ENCODE data around the gene PHF13.

The PHF13 gene

GRCh38 chr1:6602669-6603237, 10.8 kb upstream of the PHF13 start, which contains the start of gene KLHL21:
KLHL21 (minus strand) TSS chr1:6602869; CDS start chr1:6602817, 52 bp downstream.
- DNase-seq = peak; percentile 91

DNA sequence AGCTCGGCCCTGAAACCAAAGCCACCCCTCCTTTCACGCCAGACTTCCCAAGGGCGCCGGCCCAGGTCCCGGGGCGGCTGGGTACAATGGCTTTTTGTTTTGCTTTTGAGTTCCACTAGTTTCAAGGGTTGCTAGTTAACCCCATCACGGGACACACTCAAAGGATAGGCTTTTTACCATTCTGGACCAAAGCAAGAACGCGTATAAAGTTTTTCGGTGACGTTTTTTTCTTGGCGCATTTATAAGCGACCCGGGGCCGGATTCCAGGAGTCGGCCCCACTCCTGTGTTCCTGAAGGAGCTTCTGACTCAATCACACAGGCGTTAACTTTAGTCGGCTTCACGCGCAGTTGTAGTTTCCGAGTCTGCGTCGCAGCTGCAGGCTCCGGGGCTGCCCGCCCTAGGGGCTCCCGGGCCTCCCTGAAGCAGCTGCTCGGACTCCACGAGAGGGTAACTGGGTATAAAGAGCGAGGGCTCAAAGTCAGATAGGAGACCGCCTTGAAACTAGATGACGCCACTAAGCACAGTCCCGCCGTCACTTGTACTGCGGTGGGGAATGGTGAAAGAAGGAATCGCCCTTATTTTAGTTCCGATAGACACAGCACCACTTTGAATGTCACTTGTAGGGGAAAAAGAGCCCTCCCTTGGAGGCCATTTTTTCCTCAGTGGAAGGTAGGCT, 10.2 kb upstream of the PHF13 start:
- peak; percentile 91 for DNase-seq

DNA sequence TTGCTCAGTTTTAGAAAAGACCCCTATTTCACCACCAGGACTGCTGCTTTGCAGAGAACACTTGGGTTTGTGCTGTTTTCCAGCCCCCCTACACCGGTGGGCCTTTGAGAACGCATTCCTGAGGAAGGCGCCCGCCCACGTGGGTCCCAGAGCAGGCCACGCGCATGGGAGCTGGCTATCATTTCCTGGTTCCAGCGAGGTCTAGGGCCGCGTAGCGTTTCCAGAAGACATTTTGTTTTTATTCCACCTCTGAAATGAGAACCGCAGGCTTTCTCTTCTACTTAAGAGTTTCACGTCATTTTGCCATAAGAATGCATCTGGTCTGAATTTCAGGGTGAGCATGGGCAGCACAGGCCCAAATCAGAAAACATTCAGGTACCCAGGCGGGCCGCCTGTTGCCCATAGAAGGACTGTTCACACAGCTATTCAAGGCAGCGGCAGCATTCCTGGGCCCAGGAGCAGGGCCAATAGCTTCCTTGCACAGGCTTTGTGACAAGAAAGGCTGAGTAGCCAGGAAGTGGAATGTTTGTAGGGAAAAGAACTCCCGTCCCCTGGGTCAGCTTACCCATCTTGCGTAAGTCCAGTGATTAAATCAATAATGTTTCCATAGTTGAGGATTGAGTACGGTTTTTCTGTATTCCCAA, 9.5 kb upstream of the PHF13 start:
- peak; percentile 85 for DNase-seq

GRCh38 chr1:6612641-6613360, 730 bp upstream of the PHF13 start:
- peak; percentile 88 for DNase-seq

- DNase-seq = peak; percentile 69
Observed at GRCh38 chr1:6614019-6614928, 743 bp downstream of the PHF13 start.

- DNase-seq = peak; percentile 24
Observed at GRCh38 chr1:6614929-6615785, 1.6 kb downstream of the PHF13 start.

- DNase-seq = no peak
Observed at GRCh38 chr1:6619045-6619444, 5.5 kb downstream of the PHF13 start.

DNA sequence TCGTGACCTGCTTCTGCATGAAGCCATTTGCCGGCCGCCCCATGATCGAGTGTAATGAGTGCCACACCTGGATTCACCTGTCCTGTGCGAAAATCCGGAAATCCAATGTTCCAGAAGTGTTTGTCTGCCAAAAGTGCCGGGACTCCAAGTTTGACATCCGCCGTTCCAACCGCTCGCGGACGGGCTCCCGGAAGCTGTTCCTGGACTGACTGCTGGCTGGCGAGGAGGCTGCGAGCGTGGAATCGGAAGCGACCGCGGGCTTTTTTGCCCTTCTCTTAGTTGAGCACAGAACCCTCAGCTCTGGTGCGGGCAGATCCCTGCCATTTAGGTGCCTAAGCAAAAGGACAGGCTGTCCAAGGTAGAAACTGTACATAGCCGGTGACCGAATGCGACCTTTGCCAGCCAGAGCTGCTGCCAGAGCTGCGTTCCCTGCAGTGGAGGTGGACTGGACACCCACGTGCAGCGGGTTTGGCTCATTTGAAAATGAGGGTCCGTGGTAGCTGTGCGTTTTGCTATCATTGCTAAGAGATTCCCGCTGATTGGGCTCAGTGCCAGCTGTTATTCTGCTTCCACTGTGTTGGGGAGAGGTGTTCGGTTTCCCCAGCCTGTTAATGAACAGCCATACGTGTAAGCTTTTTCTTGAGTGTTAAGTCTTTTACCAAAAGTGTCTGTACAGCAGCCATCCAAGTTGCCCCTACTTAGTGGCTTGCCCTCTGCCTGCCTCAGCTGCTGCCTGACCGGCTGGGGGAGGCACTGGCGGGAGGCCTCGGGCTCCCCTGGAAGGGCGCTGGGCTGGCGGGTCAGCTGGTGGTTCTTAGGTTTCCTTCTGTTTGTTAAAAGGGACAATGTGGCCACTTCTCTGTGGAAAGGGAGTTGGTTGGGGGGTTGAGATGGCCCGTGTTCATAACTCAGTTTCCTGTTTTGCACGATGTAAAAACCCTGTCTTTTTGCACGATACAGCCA, 8.2 kb downstream of the PHF13 start:
- DNase-seq = no peak

DNA sequence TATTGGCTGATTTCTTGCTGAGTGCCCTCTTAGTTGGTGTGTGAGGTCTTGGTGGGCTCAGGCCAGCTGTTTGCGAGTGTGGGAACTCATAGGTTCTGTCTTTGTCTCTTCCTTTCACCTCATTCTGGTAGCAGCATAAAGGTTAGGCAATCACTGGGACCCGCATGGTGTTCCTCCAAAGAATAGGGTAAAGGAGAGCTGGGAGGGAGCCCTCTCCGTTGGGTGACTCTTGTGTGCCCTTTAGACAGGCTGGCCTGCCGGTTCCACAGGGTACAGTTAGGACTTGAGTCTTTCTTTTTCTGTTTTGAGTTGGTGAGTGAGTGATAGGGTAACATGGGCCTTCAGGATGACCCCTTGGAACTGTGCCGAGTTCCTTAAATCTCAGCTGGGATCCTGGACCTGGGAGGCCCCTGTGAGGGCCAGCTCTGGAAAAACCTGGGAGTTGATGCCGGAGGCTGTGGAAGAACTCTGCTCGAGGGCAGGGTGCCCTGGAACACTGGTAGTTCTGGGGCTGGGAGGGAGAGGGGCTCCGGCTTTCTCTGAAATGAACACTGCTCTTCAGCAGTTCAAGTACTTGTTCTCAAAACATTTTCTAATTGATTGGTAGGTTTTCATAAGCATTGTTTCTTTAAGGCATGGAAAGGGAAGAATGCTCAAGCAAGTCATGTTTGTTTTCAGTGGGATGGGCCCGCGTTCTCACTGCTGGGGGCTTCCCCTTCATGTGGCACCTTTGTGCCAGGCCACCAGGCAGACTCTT, 9.0 kb downstream of the PHF13 start:
- no peak for DNase-seq

- DNase-seq = no peak
Observed at GRCh38 chr1:6623269-6623965, 9.9 kb downstream of the PHF13 start.

DNA sequence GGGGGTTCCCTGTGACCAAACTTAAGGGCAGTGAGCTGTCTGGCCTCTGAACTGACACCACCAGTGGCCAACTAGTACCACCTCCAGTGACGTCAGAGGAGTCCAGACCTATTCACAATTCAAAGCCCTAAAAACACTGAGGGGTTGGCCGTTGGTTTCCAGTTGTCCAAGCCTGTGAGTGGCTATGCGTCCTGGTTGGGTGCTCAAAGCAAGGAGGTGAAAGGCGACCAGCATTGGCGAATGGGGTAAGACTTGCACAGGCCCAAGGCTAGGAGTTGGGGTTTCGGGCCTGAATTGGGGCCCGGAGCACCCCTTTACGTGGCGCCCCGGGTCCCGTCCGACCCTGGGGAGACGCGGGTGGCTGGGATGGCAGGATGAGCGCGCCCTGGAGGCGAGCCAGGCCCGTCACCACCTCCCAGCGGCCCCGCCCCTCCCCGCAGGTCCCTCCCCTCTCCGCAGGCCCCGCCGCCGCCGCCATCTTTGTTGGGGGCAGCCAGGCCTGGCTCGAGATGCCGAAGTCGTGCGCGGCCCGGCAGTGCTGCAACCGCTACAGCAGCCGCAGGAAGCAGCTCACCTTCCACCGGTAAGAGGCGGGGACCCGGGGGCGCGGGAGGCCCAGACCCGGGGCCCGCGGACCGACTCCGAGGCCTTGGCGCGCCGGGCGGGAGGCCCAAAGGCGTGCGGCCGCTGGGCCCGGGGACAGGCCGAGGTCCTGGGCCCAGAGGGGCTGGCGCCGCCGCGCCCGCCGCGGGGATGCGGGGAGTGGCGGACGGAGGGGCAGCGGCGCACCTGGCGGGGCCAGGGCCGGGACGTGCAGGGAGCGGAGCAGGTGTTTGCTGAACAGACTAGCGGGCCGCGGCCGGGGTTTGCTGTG, 11.4 kb downstream of the PHF13 start, which contains the start of gene THAP3:
Gene THAP3 (plus strand): TSS at position 159 of the 874 bp plus-strand sequence. CDS start 351 bp downstream, at position 510.
- DNase-seq = peak; percentile 95

- DNase-seq = peak; percentile 60
Observed at GRCh38 chr1:6625584-6626149, 12.1 kb downstream of the PHF13 start.

DNA sequence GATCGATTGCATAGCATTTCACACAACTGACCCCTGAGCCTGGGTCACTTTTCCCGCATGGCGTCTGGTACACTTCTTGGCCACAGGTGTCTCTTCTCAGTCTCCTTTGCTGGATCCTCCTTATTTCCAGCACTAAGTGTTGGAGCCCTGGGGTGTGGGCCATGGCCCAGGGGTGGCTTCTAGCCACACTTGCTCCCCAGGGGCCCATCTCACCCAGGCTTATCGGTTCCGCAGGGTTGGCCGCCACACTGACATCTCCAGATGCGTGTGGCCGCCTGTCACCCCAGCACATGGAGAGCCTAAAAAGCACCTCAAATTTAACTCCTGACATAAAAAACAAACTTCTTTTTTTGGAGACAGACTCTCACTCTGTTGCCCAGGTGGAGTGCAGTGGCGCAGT, 13.5 kb downstream of the PHF13 start:
- DNase-seq = no peak

DNA sequence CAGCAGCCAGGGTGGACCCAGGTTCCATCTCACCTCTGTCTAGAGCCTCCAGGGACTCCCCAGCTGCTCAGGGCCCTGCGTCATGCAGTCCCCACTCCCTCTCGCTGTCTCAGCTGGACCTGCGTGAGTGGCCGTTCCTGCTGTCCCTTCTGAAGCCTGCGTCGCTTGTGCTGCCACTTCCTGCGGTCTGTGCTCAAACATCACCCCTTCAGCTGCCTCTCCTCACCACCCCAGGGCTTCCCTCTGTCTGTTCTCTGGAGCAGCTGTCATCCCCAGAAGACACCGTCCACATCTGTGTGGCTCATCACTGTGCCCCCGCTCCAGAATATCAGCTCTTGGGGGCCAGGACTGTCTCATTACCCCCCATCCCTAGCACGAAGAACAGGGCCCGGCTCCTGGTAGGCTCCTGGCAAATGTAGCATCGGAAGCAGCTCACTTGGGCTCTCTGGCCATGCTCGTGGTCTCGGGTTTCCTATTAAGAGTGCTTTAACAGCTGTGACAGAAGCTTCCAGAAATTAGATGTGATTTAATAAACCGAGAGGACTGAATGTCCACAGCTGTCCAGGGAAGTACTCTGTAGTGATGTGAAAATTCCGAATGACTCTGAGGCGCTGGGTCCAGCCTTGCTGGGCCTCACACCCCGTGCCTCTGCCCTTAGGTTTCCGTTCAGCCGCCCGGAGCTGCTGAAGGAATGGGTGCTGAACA, 14.5 kb downstream of the PHF13 start:
- no peak for DNase-seq

DNA sequence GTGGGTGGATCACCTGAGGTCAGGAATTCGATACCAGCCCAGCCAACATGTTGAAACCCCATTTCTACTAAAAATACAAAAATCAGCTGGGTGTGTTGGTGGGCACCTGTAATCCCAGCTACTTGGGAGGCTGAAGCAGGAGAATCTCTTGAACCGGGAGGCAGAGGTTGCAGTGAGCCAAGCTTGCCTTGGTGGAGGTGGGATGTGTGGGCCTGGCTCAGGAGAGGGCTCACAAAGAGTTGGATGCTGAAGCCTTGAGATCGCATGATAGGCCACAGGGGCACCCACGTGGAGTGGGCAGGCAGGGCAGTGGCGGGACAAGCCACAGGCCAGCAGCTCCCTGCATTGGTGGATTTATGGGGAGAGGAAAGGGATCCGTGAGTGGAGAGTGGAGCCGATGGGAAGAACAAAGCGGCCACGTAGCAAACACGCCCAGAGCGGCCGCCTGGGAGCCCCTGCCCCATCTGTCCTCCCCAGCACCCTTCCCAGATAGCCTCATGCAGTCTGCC, 15.5 kb downstream of the PHF13 start:
- DNase-seq = no peak

DNA sequence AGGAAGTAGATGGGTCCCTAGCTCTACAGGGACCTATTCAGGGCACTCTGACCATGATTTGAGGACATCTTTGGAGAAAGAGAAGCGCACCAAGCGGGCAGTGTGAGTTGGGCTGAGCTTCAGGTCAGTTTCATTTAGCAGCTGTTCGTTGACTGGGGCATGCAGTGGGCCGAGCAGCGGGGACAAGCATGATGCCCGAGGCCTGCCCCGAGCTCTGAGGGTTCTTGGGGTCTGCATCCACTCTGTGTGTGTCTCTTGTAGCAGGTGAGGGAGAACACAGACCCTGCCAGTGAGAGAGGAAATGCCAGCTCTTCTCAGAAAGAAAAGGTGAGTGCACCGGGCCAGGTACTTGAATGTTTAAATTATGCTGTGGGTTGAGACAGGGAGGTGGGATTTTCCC, 16.5 kb downstream of the PHF13 start:
- no peak for DNase-seq

All from eye (tissue), 1 donor.